BJ (cell line): ENCODE measurements around the gene MB21D2. TPM values are rescaled to one million over a fixed set of nuclear protein-coding genes. Genes with fewer than 3 reads are reported as not detected.

Source experiments
- CTCF ChIA-PET: fragments of 350-600 bp; formaldehyde crosslinking; extraction: SDS; loops from one replicate; lab custom pipeline; 2021; ENCODE audit warnings: antibody characterized with exemption, inconsistent platforms; lab: Yijun Ruan, JAX
- POLR2A ChIA-PET: fragments of 300-600 bp; sonication (Branson Sonifier 250); formaldehyde crosslinking; extraction: SDS; loops from one replicate; lab custom pipeline; 2021; ENCODE audit warnings: antibody characterized with exemption; lab: Charles Lee
- DNase-seq: peaks from one replicate; pipeline ENCODE4 v3.0.0-alpha.2; 2011; ENCODE audit warnings: low read depth
- H3K27me3 ChIP-seq: 2 replicates; pipeline ENCODE4 v1.6.0; 2011; ENCODE audit warnings: low read length; ENCODE audit not compliant: control insufficient read depth, insufficient read depth
- H3K36me3 ChIP-seq: 2 replicates; pipeline ENCODE4 v1.5.1; 2011; ENCODE audit warnings: low read length; ENCODE audit not compliant: control insufficient read depth, insufficient read depth
- H3K4me3 ChIP-seq: 2 replicates; pipeline ENCODE4 v1.5.1; 2011; ENCODE audit warnings: low read depth, mild to moderate bottlenecking, control low read depth, low read length
- polyA plus RNA-seq: library from polyadenylated mRNA; depleted of rRNA; stranded (reverse); fragments of >200 nt; gene quantifications from 2 replicates; pipeline ENCODE4 v1.2.3, GENCODE V29; 2011; rRNA removed
- TF ChIP-seq, protein P1 (sequence below): IDR thresholded peaks from 2 replicates; pipeline ENCODE4 v1.5.1; 2011; ENCODE audit warnings: low read depth, mild to moderate bottlenecking, control low read depth, inconsistent platforms, low read length, moderate library complexity; ENCODE audit not compliant: insufficient read depth

Gene MB21D2
- polyA plus RNA-seq, 1 experiment, result 12.3 TPM

- POLR2A ChIA-PET, result no interaction called here
- CTCF ChIA-PET, result no interaction called here
- TF ChIP-seq, protein P1, sequence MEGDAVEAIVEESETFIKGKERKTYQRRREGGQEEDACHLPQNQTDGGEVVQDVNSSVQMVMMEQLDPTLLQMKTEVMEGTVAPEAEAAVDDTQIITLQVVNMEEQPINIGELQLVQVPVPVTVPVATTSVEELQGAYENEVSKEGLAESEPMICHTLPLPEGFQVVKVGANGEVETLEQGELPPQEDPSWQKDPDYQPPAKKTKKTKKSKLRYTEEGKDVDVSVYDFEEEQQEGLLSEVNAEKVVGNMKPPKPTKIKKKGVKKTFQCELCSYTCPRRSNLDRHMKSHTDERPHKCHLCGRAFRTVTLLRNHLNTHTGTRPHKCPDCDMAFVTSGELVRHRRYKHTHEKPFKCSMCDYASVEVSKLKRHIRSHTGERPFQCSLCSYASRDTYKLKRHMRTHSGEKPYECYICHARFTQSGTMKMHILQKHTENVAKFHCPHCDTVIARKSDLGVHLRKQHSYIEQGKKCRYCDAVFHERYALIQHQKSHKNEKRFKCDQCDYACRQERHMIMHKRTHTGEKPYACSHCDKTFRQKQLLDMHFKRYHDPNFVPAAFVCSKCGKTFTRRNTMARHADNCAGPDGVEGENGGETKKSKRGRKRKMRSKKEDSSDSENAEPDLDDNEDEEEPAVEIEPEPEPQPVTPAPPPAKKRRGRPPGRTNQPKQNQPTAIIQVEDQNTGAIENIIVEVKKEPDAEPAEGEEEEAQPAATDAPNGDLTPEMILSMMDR, result no peak
These were observed 159.0 kb downstream of the MB21D2 start for GRCh38 chr3:192758654-192759053.

DNA sequence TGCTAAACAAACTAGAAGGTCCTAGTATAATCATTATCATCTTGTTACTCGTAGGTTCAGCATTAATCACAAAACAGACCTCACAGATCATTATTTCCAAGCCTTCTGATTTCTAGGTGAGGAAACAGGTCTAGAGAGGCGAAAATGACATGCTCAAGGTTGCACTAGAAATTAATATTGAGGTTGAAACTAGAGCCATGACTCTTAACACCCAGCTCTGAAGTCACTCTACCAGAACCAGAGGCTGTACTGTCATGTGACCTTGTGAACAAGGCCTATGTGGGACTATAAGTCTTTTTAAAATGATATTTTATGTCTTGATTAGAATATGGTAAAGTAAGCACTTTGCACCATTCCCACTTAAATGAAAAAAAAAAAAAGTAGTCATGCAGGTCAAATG is 166.5 kb downstream of the MB21D2 start:
- Histone ChIP-seq H3K27me3 (no peaks in the 10 kb centered on the region), H3K36me3 (no peaks in the 10 kb centered on the region), H3K4me3 (no peak overlapping the region)
- no peak for DNase-seq
- CTCF ChIA-PET, result no interaction called here
- POLR2A ChIA-PET, result no interaction called here
- TF ChIP-seq, protein P1, result no peak

More at GRCh38 chr3:192758654-192759053, 159.0 kb downstream of the MB21D2 start:
- Histone ChIP-seq H3K36me3 (no peaks in the 10 kb centered on the region), H3K27me3 (no peaks in the 10 kb centered on the region), H3K4me3 (no peak overlapping the region)
- no peak for DNase-seq

DNA sequence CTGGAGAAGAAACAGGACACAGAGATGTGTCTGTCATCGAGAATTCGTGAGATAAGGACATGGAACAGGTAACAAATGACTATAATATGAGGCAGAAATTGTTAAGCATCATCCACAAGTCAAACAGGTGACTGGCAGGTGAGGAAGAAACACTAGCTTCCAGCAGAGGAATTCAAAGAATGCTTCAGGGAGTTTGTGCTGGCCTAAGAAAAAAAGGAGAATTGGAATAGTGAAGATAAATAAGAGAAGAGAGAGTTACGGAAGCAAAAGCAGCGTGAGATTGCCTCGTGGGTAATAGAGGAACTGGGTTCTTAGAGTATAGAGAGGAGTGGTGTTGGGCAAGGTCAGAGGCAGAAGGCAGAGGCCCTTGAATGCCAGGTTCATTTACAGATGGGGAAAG is 167.5 kb downstream of the MB21D2 start:
- Histone ChIP-seq H3K27me3 (no peaks in the 10 kb centered on the region), H3K4me3 (no peak overlapping the region), H3K36me3 (no peaks in the 10 kb centered on the region)
- CTCF ChIA-PET, result interaction anchor here (0.7 kb wide), 1 partner anchor 503 kb away, joined by 3 read pairs; no protein-coding TSS in a partner anchor
- no peak for DNase-seq
- POLR2A ChIA-PET, result no interaction called here
- TF ChIP-seq, protein P1, result no peak

DNA sequence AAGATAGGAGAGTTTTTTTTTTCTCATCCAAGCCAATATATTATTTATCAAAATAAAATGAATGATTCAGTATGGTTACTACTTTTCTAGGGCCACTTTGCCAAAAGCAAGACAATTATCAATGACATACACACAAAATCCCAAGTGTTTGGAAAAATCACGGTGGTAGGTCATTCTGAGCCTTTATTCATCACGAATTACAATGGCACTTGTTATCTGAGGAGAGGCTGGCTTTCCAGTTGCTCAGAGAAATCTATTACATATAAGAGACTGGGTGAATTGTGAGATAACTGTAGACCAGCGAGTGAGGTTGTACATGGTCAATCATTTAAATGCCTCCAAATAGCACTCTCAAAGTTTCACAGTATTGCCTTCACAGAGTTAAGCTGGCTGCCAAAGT is 169.9 kb downstream of the MB21D2 start:
- no peak overlapping the region for H3K4me3 ChIP-seq
- DNase-seq, result no peak
- TF ChIP-seq, protein P1, result no peak
- no peaks in the 10 kb centered on the region for H3K36me3 ChIP-seq
- POLR2A ChIA-PET, result no interaction called here
- CTCF ChIA-PET, result no interaction called here
- no peaks in the 10 kb centered on the region for H3K27me3 ChIP-seq

GRCh38 chr3:192747145-192747544 is 170.5 kb downstream of the MB21D2 start:
- DNase-seq, result no peak
- H3K27me3 ChIP-seq, result no peaks in the 10 kb centered on the region
- no peak overlapping the region for H3K4me3 ChIP-seq
- ChIA-PET POLR2A (no interaction called here), CTCF (no interaction called here)
- H3K36me3 ChIP-seq, result no peaks in the 10 kb centered on the region
- TF ChIP-seq, protein P1, result no peak

Other genes starting within 250 kb of the MB21D2 start
- 0.11 TPM in 1 of 2 replicates, not detected in the other for gene FGF12, start 190.3 kb downstream of the MB21D2 start, polyA plus RNA-seq